GDM1 (cell line): ENCODE results near the gene RFX5.
A peak's percentile ranks its signal among the peaks of the same experiment; 100 is the strongest.
"Not testable (repeated sequence)": the region's sequence is repeated elsewhere in the genome, so short reads cannot be mapped to it uniquely, and the experiment has no call there.

Source experiments
- DNase-seq: peaks from one replicate; lab custom pipeline; 2025; lab: John Stamatoyannopoulos, UW

The RFX5 gene

DNA sequence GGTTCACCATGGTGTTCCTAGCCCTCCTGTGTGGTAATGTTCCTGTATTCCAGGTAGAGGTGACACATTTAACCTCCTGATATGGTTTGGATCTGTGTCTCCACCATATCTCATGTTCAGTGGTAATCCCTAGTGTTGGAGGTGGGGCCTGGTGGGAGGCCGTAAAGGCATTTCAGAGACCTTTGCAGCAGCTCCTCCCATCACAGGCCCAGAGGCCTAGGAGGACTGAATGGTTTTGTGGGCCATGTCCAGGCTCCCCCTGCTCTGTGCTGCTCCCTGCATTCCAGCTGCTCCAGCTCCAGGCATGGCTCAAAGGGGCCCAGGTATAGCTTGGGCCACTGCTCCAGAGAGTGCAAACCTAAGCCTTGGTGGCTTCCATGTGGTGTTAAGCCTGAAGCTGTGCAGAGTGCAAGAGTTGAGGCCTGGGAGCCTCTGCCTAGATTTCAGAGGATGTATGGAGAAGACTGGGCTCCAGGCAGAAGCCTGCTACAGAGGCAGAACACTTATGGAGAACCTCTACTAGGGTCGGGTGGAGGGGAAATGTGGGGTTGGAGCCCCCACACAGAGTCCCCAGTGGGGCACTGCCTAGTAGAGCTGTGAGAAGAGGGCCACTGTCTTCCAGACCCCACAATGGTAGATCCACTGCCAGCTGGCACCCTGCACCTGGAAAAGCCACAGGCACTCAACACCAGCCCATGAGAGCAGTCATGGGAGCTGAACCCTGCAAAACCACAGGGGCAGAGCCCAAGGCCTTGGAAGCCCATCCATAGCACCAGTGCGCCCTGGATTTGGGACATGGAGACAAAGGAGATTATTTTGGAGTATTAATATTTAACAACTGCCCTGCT lies 15.5 kb upstream of the RFX5 start:
- DNase-seq = no peak

DNA sequence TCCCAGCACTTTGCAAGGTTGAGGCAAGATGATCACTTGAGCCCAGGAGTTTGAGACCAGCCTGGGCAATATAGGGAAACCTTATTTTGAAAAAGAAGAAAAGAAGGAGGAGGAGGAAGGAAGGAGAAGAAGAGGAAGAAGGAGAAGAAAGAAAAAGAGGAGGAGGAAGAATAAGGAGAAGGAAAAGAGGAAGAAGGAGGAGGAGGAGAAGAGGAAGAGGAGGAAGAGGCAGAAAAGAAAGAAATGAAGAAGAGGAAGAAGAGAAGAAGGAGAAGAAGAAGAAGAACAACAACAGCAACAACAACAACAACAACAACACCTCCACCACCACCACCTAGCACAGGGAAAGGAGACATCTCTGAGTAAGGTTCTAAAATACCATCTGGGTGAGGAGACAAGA lies 14.8 kb upstream of the RFX5 start:
- no peak for DNase-seq

DNA sequence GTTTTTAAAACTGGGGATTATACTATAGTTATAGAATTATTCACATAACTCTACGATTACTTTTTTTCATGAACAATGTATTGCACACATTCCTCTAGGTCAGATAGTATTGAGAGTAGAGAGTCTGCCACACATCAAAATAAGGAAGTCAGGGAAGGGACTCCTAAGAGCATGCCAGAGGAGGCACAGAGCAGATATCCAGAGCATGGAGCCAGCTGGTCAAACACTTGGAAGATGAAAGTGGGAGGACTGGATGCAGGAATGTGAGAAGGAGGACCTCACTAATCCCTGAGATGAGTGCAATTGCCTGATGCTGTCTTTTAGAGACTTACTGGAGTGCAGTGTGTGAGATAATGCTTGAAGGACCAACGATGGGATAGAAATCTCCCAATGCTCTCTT lies 9.6 kb upstream of the RFX5 start:
- no peak for DNase-seq

DNA sequence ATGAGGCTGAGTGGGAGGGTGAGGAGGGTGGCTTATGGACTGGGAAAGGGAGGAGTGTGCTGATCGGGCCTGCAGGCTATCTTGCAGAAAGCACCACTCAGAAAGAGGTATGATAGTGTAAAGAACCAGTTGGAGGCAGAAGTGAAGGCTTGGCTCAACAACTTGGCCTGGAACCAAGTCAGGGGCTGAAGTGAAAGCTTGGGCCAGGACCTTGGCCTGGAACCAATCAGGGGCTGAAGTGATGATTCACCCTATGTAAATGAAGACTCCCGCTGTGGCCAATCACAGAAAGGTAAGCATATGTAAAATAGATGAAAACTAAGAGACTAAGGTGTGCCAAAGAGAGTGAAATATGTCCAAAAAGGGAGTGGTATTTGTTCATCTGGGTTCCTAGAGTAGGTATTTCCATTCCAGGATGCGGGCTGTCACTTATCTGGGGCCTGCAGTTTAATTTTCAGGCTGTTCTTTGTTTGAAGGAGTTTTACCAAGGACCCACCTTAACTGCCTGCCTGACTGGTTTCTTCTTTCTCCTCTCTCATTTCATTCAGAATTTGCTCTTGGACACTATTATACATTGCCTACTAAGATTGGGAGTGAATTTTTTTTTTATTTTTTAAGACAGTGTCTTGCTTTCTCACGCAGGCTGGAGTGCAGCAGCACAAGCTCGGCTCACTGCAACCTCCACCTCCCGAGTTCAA lies 5.1 kb upstream of the RFX5 start:
- no peak for DNase-seq

DNA sequence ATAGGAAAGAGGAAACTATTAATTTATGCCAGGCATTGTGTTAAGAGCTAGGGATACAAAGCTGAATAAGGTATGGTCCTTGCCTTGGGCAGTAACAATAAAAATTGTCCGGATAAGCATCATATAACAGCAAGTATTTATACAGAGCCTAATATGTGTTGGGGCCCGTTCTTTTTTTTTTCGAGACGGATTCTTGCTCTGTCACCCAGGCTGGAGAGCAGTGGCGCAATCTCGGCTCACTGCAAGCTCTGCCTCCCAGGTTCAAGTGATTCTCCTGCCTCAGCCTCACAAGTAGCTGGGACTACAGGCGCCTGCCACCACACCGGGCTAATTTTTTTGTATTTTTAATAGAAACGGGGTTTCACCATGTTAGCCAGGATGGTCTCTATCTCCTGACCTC lies 3.3 kb upstream of the RFX5 start:
- DNase-seq = not testable (repeated sequence)

DNA sequence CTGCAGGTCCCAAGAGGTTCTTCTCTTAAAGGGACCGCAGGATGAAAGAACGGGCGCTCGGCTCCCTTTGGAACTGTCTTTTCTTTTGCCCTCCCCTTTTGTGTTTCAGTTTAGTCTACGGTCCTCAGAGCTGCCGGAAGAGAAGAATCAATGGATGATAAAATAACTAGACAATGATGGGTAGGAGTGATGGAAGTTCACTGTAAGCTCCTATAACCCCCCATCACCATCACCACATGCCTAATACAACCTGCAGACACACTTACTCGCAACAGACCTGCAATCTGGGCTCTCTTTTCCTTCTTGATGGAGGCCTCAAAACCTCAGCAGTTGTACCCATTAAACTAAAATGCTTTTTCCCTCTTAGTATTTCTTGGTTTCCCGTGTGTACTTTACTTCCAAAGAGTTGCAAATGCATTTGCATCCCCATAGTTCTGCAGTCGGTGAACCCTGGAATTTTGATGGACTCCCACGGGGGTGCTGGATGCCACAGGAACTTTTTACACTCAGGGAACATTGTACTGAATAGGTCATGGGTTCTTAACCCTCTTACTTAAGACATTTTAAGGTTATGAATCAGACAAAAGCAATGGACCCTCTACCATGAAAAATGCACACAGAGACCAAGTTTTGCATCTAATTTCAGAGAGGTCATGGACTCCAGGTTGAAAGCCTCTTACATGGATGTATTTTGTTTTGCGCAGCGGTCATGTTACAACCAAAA lies 633 bp upstream of the RFX5 start:
- no peak for DNase-seq

DNA sequence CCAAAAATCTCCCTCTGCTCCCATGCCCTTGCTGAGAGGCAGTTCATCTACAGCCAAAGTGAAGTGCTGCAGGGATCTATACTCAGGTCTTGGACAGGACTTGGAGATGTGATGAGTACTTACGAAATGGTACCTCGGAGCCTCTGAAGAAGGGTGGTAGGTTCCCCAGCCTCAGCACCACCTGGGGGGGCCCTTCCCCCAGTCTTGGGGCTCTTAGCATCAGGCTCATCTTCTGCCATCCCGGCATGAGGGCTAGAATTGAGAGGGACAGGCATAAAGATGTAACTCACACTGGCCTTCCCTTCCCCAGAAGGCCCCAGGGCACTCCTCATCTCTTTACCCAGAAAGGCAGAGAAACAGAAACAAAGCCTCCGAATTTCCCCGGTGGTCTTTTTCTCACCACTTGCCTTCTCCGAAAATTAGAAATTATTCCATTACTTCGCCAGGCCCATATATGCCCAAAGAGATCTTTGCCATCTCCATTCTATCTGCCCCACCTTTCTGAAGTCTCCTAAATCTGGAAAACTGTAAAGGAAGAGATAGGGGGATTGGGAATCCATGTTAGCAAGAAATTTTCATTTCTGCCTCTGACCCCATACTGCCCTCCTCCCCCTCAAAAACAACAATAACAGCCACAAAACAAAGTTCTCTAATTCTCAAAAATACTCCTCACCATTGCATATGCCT lies 827 bp downstream of the RFX5 start:
- no peak for DNase-seq

DNA sequence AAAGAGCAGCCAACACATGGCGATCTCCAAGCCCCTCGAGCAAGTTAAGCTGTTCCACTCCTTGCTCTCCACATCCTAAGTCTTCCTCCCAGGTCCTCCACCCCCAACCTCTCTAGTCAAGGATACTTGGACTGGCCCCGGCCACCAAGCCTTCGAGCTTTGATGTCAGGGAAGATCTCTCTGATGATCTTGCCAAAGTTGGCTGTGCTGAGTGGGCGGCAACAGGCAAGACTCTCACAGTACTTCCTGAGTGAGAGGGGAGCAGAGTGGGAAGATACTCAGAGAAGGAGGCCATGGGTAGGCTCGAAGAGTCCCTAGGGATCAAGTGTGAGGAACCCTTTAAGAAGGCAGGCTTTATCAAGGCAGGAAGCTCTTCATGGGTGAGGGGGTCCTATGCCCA lies 2.8 kb downstream of the RFX5 start:
- no peak for DNase-seq

DNA sequence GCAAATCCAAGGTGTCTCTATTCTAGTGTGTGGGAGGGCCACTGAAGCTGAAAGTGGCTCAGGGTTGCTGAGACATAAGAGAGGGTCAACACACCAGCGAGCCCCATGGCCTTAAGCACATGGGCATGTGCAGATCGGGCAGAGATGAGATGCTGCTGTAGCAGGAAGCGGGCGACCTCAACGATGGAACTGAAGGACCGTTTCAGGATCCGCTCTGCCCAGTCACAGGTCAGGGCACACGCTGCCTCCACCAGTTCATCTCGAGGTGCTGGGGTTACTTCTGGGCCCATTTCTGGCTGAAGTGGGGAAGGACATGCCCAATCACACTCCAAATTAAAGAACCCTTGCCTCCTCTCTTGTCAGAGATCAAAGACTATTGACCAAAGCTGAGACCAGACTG lies 3.5 kb downstream of the RFX5 start:
- no peak for DNase-seq

DNA sequence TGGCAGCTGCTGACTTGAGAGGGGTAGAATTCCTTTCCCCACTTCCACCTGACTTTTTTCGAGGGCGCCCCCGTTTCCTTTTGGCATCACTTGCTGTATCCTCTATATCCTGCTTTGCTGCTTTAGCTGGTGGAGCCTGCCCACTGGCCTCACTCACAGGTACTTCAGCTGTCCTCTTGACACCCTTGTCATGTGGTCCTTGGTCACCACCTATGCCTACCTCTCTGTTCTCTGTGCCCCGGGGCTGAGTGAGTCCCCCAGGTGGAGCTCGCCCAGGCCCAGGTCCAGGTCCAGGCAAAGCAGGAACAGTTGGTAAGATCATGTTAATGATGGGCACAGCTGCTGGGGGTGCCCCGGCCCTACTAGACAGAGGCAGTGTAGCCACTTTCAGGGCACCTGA lies 4.5 kb downstream of the RFX5 start:
- DNase-seq = no peak

DNA sequence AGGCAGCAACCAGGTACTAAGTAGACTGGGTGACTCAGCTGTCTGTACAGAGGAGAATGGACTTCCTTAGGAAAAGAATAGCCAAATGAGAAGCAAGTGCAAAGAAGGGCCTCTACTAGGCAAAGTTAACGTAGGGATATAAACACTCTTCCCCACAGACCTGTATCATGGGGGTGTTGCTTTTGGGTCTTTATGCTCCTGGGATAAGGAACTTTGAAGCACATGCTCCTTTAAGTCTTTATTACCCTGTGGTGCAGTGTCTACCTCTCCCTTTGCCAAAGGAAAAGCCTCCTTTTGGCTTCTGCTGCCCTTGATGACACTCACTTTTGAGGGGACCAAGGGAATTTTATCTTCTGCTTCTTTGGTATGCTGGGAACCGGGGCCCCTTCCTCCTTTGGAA lies 5.0 kb downstream of the RFX5 start:
- DNase-seq = no peak

DNA sequence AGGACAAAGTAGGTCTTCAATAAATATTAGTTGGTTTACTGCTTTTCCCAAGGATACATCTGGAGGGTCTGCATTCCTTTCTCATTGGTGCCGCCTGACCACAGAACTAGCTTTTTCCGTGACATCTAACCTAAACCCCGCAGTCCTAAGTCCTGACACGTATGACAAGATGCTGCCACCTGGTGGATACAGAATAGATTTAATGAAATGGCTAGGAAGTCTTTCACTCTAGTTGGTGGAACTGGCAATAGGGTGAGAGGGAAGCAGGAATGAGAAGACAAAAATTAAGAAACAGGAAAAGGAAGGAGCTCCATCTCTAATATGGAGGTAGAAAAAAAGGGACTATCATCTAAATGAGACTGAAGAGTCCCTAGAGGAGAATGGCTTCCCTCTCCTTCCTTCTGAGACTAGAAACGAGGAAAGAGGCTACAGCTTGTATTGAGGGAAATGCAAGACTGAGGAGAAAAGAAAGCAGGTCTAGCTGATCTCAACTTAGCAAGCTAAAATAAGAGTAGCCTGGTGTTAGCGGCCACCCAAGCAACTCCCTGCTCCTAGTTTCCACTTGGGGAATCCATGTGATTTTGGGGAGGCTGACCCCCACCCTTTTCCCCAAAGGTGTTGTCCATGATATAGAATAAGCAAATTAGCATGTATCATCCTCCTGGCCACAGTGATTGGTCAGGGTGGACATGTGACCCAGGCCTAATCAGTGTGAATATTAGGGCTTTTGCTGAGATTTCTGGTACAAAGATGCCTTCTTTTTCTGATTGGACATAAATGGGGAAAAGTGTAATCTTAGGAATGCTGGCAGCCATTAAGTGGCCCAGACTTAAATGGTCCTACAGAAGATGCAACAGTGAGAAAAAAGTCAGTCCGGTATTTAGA lies 5.9 kb downstream of the RFX5 start:
- DNase-seq = peak; percentile 56

DNA sequence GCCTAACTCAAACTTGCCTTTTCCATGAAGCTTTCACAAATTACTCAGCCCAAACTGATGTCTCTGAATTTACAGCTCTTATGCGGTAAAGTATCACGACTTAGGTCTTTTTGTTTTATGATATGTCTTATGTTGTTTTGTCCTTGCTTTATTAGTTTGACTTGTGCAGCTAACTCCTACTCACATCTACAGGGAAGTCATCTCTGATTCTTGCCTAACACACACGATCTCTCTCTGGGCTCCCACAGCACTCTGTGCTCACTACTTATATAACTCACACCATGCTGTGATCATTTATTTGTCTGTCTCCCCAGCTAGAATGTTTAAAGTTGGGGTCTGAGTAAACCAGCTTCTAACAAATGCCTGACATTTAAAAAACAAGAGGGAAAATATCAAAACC lies 10.5 kb downstream of the RFX5 start:
- no peak for DNase-seq

DNA sequence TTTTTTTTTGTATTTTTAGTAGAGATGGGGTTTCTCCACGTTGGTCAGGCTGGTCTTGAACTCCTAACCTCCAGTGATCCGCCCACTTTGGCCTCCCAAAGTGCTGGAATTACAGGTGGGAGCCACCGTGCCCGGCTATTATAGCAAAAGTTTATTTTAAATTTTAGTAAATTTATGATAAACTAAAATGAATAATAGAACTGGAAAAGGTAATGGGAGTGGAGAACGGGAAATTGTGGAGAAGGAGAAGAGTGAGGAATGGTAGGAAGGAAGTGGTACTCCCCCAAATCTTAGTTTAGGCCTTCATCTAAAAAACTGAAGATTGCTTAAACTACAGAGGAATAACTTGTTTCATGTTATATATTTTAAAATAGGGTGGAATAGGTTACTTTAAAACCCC lies 12.2 kb downstream of the RFX5 start:
- no peak for DNase-seq

DNA sequence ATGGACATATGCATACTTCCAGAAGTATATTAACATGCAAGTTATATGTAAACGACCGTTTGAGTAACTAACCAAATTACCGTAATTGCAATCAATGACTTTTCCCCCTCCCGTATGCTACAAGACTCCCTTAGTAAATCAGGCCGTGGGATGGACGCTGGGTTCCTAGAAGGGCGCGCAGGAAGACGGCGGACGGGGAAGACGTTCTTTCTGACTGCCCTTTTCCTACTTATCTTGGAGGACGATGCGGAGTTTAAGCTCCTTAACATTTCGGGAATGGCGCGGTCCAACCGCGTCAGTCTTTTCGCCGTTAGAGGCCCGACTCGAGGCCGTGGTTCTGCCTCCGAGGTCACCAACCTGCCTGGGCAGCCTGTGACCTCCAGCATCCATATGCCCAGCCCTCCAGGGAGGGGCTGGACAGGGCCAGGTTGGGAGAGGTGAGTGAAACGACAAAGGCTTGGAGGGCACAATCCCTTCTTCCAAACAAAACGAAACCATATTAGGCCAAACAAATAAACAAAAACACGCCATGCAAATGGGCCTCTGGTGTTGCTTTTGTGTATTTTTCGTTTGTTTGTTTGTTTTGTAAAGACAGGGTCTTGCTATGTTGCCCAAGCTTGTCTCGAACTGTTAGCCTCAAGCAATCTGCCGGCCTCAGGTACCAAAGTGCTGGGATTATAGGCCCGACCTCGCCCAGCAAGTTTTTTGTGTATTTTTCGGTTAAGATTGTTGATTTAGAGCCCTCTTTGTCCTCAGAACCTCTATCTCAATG lies 19.0 kb downstream of the RFX5 start:
- DNase-seq = no peak

DNA sequence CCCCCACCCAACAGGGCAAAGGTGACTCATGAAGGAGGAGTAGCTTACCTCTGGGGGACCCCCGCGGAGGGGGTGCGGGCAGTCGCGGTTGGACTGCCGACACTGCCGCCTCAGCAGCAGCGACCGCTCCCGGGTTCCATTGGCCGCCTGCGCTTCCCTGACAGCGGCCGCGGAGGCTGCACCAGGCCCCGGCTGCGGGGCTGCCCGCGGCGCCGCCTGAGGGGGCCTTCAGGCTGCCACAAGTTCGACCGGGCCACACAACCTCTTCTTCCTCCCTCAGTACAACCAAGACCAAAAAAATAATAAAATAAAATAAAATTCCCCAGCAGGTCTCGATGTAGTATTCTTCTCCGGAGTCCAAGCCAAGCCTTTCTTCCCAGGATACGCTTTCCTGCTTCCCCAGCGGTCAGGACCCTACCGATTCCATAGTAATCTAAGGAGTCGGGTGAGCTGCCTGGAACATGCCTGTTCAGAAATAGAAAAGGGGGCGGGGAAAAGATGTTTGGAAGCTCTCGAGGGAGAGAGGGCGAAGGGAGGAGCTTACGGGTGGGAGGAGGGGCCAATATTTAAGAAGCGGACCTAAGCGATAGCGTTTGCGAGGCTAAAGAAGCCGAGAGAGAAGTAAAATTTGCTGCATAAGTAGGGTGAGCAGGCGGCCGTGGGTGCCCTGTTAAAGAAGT lies 19.7 kb downstream of the RFX5 start, which contains the start of gene PI4KB:
TSS of gene PI4KB (minus strand) at position 194 of the 680 bp plus-strand sequence. CDS start 10,935 bp downstream, outside the sequence.
- peak; percentile 93 for DNase-seq

DNA sequence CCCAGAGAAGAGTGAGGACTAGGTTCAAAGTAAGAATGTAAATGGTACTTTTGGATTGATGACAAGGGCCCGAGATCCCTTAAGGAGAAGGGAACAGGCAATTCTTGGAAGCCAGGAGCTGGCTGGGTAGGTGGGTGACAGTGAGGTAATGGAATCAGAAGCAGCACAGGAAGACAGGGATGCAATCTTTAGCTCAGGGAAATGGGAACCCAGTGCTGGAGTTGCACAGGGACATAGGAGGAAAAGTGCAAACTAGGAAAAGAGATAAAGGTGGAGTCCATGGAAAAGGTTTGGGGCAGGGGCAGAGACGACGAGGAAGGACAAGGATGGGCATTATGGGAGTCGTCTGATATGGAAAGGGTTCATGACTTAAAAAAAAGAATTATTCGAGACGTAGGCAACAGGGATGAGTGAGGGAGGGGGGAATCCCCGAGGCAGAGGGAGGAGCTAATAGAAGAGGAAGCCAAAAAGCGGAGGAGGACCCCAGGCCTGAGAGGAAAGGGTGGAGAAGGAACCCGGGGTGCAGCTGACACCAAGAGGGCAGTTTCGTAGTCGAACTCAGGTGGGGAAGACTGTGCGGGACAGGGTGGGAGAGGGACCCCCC lies 20.3 kb downstream of the RFX5 start:
- DNase-seq = peak; percentile 19

DNA sequence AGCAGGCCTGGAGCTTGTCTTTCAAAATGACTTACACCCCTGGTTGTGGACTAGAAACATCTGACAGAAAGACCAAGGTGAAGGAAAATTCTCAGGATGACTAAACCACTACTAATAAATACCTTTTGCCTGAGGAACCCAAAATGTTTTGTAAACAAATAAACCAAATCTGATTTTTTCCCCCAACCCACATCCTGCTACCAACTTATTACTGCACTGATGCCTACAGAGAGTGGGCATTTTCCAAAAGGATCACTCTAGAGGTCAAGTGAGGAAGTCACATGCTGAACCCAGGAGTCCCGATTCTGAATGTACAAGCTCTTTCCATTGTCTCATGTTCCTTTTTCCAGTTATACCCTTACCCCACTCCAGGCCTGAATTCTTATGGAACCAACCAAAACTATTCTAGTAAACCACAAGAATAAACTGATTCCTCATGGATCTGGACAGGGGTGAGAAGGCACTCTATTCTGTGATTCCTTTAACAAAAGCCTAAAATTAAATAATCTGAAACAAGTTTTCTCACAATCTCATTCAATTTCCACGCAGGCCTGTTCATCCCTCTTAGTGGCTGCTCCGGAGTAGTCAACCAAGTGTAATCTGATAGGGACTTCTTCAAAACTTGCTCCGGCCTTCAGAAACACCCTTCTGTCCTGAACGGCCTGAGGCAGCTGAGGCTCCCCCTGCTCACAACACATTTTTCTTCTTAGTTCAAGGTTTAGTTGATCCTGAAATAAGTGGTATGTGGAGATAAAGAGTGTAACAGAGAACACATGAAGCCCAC lies 21.2 kb downstream of the RFX5 start:
- no peak for DNase-seq

DNA sequence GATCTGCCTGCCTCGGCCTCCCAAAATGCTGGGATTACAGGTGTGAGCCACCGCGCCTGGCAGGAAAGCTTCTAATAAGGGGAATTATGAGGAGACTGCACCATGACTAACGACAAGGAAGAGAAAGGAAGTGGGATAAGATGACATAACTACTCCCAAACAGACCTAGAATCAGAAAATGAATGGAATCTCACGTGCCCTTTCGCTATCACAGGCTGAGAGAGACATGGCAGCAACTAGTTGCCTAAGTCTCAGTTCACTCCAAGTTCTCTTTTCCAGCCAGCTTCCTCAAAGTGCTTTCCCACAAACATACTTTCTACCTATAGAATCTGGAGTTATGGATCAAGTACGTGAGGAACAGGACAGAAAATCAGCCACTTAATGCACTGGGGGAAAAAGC lies 21.8 kb downstream of the RFX5 start:
- DNase-seq = no peak
